ENCODE measurements around the gene GMNC.

DNA sequence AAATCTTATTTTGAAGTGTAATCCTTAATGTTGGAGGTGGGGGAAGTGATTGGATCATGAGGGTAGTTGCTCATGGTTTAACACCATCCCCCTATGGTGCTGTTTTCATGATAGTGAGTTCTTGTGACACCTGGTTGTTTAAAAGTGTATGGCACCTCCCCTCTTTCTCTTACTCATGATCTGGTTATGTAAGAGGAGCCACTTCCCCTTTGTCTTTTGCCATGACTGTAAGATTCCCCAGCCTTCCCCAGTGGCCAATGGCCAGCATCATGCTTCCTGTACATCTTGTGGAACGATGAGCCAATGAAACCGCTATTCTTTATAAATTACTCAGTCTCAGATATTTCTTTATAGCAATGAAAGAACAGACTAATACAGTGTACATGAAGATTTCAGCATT, 39.8 kb upstream of the GMNC start:
- TF ChIP-seq MATR3 (CRISPR knock-in tag; IDR thresholded peaks at IDR 0.05): no peak
- TF ChIP-seq, protein P1, sequence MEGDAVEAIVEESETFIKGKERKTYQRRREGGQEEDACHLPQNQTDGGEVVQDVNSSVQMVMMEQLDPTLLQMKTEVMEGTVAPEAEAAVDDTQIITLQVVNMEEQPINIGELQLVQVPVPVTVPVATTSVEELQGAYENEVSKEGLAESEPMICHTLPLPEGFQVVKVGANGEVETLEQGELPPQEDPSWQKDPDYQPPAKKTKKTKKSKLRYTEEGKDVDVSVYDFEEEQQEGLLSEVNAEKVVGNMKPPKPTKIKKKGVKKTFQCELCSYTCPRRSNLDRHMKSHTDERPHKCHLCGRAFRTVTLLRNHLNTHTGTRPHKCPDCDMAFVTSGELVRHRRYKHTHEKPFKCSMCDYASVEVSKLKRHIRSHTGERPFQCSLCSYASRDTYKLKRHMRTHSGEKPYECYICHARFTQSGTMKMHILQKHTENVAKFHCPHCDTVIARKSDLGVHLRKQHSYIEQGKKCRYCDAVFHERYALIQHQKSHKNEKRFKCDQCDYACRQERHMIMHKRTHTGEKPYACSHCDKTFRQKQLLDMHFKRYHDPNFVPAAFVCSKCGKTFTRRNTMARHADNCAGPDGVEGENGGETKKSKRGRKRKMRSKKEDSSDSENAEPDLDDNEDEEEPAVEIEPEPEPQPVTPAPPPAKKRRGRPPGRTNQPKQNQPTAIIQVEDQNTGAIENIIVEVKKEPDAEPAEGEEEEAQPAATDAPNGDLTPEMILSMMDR (CRISPR knock-in tag; IDR thresholded peaks at IDR 0.05): no peak

Measured in HepG2 (cell line).